ENCODE data around the gene GTF3C5. TPM values are rescaled to one million over a fixed set of nuclear protein-coding genes. Genes with fewer than 3 reads are reported as not detected.

GTF3C5 gene
- total and polyA plus RNA-seq, 10 of the 15 experiments (the other 5 are each of a cell fraction or from before 2014, with no cell fraction given), result 2.2 to 81.1 (median 68.7) TPM

- intact Hi-C loops (cut with micrococcal nuclease; ENCODE audit: unreplicated experiment) (no loop called here), in situ Hi-C loops (cut with MboI) (loop anchor here (5.0 kb wide), 1 partner anchor 106 kb away; no protein-coding TSS in a partner anchor)
- Histone ChIP-seq H3K27me3 (replicated peaks in 1 of 2; ENCODE audit: control insufficient read depth in 2 of 2, insufficient read depth in 2 of 2, low read length in 1 of 2) (no peaks in the 10 kb centered on the region), H3K27ac (ENCODE audit: control insufficient read depth, insufficient read depth) (no peak overlapping the region), H3K4me2 (ENCODE audit: control insufficient read depth, insufficient read depth) (no peak overlapping the region), H2AFZ (ENCODE audit: control insufficient read depth, low read depth, low read length) (no peak overlapping the region), H4K20me1 (ENCODE audit: control insufficient read depth, insufficient read depth) (0 out of 2 replicates have a peak, but pooled peaks cover 6% of the 10 kb centered on the region), H3K4me1 (ENCODE audit: control insufficient read depth, insufficient read depth, low read length) (no peaks in the 10 kb centered on the region), H3K79me2 (ENCODE audit: control insufficient read depth, insufficient read depth, low read length) (no peaks in the 10 kb centered on the region), H3K9me3 (replicated peaks; ENCODE audit: control insufficient read depth, insufficient read depth, low read length) (no peaks in the 10 kb centered on the region), H3K36me3 (ENCODE audit: control insufficient read depth in 2 of 2, insufficient read depth in 2 of 2, low read length in 1 of 2) (peaks cover 17 to 33% of the 10 kb centered on the region in 2 experiments), H3K9ac (ENCODE audit: control insufficient read depth, insufficient read depth, low read length) (no peak overlapping the region), H3K4me3 (no peak overlapping the region)
- ChIA-PET CTCF (interaction anchor here (1.4 kb wide), 1 partner anchor 98 kb away, joined by 4 read pairs; no protein-coding TSS in a partner anchor), RAD21 (ENCODE audit: unreplicated experiment) (no interaction called here), SMC1A (ENCODE audit: uncharacterized antibody, unreplicated experiment) (no interaction called here), POLR2A (no interaction called here)
- no peak for FAIRE-seq
- ATAC-seq, result no peak
- BruUV-seq (replicated peaks), result no TSS peak
- 91% methylated on average over 9 of the region's 9 CpGs for WGBS (ENCODE audit: insufficient coverage, insufficient replicate concordance, low lambda C conversion rate, missing lambda C conversion rate)
- TF ChIP-seq RCOR1 (conservative IDR thresholded peaks at IDR 0.05; ENCODE audit: low read depth, low read length) (no peak), JUND (IDR thresholded peaks at IDR 0.05; ENCODE audit: low read depth, low read length) (no peak), GABPA (IDR thresholded peaks at IDR 0.05; ENCODE audit: low read depth) (no peak), ATF7 (IDR thresholded peaks at IDR 0.05; ENCODE audit: low read depth) (no peak), RBBP5 (conservative IDR thresholded peaks at IDR 0.05) (no peak), BCLAF1 (IDR thresholded peaks at IDR 0.05) (no peak), NFYA (IDR thresholded peaks at IDR 0.05; ENCODE audit: borderline replicate concordance, low read depth, low read length) (no peak), NFIC (IDR thresholded peaks at IDR 0.05; ENCODE audit: low read depth, low read length) (no peak), MTA3 (IDR thresholded peaks at IDR 0.05; ENCODE audit: borderline replicate concordance, low read length) (no peak)
- DNase-seq (ENCODE audit: low read depth, low spot score), result no peak
Observed at GRCh38 chr9:133046196-133046899, 15.6 kb downstream of the GTF3C5 start.
